ENCODE results near the gene FBXO36. TPM values are rescaled to one million over a fixed set of nuclear protein-coding genes. Genes with fewer than 3 reads are reported as not detected.
A peak's percentile ranks its signal among the peaks of the same experiment; 100 is the strongest.

FBXO36 gene
- total and polyA plus RNA-seq, 2 of the 13 experiments (the other 11 are each of a cell fraction or from before 2014, with no cell fraction given), result 2.8 TPM

GRCh38 chr2:229921892-229922448, 333 bp upstream of the FBXO36 start, which contains the start of gene TRIP12 (continued):
- TF ChIP-seq TGIF2 (CRISPR knock-in tag; IDR thresholded peaks at IDR 0.05) (peak; percentile 84; the same call in 1 of the 2 replicates), SALL2 (CRISPR knock-in tag; IDR thresholded peaks at IDR 0.05) (peak; percentile 63; the same call in 1 of the 2 replicates), PCBP1 (IDR thresholded peaks at IDR 0.05; ENCODE audit: borderline replicate concordance, low read depth, low read length) (peak; percentile 100), DR1 (CRISPR knock-in tag; IDR thresholded peaks at IDR 0.05) (0 out of 2 replicates have a peak, but pooled peaks have one; percentile 37), GATAD1 (CRISPR knock-in tag; IDR thresholded peaks at IDR 0.05) (peak; percentile 67; the same call in 1 of the 2 replicates), CEBPG (CRISPR knock-in tag; IDR thresholded peaks at IDR 0.05) (peak; percentile 33; the same call in 1 of the 2 replicates), ARID5B (CRISPR knock-in tag; IDR thresholded peaks at IDR 0.05) (peak; percentile 57), ZNF574 (CRISPR knock-in tag; IDR thresholded peaks at IDR 0.05) (peak; percentile 55), HNRNPUL1 (IDR thresholded peaks at IDR 0.05; ENCODE audit: low read depth, low read length) (0 out of 2 replicates have a peak, but pooled peaks have one; percentile 50), ZNF691 (CRISPR knock-in tag; IDR thresholded peaks at IDR 0.05; ENCODE audit: borderline replicate concordance, low read depth) (peak; percentile 90; the same call in 1 of the 2 replicates), MXI1 (IDR thresholded peaks at IDR 0.05; ENCODE audit: borderline replicate concordance, low read depth, low read length) (no peak; the same call in 2 of the 3 replicates), ZNF414 (CRISPR knock-in tag; IDR thresholded peaks at IDR 0.05) (peak; percentile 87), E2F2 (CRISPR knock-in tag; IDR thresholded peaks at IDR 0.05; ENCODE audit: borderline replicate concordance) (0 out of 2 replicates have a peak, but pooled peaks have one; percentile 22), ZBTB25 (CRISPR knock-in tag; IDR thresholded peaks at IDR 0.05) (peak; percentile 99), KMT2B (CRISPR knock-in tag; IDR thresholded peaks at IDR 0.05) (peak; percentile 76)

Data from HepG2 (cell line).